CD4-positive, alpha-beta T cell treated with Interleukin-12 subunit alpha and Interleukin-12 subunit beta, for 1 hour (primary cell): ENCODE measurements around the gene OTOL1.
"Not testable (repeated sequence)": the region's sequence is repeated elsewhere in the genome, so short reads cannot be mapped to it uniquely, and the experiment has no call there.

Source experiments
- DNase-seq: peaks from one replicate; pipeline ENCODE4 v3.0.0-alpha.2; 2020

Gene OTOL1

DNA sequence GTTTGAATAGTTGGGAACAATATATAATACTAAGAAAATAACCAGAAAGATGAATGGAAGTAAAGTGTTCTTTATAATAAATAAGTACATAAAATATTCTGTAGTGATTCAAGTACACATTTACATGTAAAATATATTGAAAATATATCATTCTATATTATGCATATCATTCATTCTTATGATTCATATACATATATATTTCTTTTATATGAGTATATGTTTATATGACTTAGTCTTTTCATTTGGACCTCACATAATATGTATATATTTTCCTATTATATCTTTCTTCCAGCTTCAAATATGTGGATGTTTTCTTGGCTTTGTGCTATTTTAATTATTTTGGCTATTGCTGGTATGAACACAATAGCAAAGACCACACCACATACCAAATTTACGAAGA, at the start of gene OTOL1:
Gene OTOL1 (plus strand): TSS at position 301 of the 400 bp plus-strand sequence. CDS start 0 bp downstream, at position 301.
- DNase-seq, result no peak

DNA sequence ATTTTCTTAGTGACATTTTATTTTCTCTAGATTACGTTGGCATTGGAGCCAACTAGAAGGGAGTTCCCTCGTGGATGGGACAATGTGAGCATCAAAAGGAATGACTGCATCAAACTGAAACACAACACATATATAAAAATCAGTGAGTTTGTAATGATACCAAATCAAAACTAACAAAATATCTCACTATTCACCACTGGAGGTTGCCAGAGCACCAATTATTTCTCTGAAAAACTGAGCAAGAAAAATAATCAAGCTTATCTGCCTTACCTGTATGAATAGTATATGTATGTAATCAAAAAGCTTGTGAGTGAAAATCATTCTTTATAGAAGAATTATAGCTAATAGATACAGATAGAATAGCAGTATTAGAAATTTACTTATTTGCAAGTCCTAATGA, 46.8 kb upstream of the OTOL1 start:
- DNase-seq, result no peak

DNA sequence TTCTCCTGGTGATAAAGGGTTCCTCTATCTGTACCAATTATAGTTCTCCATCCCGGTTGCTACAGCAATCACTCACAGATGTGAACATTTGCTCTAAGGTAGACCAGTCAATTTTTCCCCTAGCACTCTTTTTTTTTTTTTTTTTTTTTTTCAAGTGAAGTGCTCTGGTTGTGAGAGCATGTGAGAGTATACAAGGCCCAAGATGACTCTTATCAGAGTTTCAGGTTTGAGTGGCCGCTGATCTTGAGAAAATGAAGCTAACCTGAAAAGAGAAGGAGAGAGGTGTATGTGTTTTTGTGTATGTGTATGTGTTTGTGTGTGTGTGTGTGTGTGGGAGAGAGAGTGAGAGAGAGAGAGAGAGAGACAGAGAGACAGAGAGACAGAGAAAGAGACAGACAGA, 44.4 kb upstream of the OTOL1 start:
- DNase-seq, result no peak

DNA sequence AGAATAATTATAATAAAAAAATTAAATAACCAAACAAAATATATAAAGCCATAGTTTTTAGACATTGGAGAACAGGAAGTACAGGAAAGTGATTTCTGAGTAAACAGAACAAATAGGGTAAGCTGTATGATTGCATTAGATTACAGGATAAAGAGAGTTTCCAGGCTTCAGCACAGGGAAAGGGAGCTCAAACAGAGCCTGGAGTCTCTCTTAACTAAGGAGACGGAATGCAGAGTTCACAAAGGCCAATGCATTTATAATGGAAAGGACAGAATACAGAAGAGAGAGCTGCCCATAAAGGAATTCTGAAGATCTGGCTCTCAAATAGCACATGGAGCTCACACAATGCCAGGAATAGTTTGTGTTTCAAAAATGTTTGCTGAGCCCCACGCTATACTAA, 42.0 kb upstream of the OTOL1 start:
- no peak for DNase-seq

DNA sequence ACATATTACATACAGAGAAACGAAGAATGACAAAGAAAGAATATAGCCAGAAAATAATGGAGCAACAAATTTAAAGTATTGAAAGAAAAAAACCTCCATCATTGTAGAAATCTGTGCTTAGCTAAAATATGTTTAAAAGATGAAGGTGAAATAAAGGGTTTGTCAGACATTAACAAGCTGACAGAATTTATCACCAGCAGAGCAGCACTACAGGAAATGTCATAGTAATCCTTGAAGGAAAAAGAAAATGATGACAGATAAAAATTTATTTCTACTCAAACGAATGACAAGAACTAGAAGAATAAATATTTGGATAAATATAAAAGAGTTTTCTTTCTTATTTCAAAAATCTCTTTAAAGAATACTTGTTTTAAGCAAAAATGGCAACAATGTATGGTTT, 40.6 kb upstream of the OTOL1 start:
- DNase-seq, result no peak

DNA sequence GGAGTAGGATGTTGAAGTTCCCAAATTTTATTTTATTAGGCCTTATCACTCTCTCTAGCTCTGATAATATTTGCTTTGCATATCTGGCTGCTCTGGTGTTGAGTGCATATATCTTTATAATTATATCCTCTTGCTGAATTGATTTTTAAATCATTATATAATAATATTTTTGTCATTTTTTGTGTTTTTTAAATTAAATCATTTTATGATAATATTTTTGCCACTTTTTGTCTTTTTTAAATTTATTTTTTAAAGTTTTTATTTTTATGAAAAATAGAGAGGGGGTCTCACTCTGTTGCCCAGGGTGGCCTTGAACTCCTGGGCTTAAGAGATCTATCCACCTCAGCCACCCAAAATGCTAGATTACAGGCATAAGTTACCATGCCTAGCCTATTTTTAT, 34.5 kb upstream of the OTOL1 start:
- no peak for DNase-seq

DNA sequence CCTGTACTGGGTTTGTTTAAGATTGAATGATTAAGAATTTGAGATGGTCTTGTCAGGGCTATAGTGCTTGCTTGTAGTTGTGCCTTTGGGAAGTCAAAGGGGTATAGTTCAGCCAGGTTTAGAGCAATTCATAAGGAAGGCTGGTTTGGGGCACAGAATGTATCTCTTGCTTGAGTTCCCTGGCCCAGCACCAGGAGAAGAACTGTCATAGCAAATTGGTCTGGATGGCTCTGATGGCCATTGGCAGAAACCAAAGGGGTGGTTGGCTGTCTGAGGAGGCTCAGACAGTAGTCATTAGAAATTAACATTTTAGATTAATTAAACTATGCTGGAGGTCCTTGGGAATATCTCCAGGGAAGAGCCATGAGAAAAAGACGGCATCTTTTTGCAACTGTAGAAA, 25.4 kb upstream of the OTOL1 start:
- DNase-seq, result no peak

DNA sequence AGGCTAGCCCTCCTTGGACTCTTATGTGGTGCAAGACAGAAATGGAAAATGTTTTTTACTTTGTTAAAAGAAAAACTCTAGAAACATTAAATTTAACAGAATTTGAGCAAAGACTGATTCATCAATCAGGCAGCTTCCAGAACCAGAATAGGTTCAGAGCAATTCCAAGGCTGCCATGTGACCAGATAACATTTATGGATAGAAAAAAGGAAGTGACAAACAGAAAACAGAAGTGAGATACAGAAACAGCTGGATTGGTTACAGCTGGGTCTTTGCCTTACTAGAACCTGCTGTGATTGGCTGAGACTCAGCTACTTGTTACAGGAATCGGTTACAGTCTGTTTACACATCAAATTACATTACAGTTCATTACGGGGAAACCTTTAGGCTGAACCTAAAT, 22.5 kb upstream of the OTOL1 start:
- no peak for DNase-seq

DNA sequence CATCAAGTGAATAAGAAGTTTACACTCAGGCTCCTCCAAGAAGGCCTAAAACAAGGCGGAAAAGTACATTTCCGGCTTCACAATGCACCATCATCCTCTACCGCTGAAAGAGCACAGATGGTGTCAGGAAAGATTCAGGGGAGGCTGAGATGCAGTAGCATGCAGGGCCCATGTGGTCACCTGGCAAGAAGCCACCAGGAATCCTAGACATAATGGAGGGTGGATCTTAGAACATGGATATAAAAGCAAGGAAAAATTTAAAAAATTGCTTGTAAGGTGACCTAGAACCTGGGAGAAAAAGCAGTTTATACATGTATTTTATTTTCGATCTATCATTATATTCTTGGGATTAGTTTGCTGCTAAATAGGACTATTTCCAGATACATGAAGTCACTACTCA, 21.9 kb upstream of the OTOL1 start:
- DNase-seq, result no peak

DNA sequence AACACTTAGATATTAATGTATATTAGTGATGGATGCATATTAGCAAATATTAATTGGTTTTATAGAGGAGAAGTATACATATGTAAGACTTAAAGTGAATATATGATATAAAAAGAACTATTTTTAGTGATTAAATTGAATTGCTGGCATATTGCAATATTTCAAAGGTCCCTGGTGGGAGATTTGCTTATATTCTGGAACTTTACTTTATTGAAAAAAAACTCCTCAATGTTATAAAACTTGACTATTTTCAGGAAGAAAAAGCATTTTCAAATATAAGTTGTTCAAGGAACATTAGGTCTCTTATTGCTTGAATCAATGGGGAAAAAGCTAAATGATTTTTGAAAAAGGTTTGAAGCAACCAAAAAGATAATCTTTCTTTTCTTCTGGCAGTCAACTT, 21.4 kb upstream of the OTOL1 start:
- DNase-seq, result no peak

DNA sequence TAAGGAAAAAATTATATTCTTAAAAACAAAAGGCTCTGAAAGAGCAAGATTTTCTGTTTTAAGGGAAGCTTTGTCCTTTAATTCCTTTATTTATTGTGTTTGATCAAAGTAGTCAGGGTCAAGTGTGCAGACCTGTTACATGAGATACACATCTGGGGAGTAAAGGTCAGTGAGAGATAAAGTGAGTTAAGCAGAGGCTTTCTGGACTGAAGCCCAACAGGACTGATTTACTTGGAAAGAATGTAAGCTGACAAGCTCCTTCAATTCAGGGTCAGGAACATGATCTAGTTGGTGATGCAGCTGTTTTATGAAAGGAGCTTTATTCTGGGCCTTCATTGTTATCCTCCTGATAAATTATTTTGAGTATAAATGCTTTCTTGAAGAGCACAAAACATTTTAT, 20.7 kb upstream of the OTOL1 start:
- DNase-seq, result no peak

DNA sequence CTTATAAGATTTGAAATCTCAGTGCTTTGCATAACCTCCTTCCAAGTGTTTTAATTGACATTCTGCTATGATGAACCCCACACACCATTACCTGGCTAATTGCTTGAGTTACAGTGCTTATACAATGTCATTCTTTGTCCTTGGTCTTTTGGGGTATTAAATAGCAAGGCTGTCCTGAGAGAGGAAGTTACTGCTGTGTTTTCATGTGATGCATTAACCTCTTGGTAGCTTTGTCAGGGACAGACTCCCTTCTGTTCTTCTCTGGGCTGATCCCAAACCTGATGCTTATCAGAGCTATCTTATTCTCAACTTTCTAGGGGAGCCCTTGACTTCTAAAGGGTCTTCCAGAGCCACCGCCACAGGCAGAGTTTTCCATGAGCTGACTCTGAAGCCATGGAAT, 12.4 kb upstream of the OTOL1 start:
- DNase-seq, result no peak

DNA sequence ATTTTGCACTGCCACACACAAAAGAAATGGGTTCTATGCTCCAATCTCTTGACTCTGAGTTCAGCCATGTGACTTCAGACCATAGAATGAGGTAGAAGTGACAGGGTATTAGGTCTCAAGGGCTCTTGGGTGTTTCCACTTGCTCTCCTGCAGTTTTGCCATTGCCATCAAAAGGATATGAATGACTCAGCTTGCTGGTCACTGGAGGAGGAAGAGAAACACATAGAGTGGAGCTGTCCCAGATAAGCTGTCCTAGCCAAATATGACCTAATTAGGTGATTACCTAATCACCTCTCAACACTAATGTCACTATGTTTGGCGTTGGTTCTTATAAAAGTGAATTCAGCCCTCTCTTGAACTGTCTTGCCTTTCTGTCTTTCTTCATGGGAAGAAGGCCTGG, 8.3 kb upstream of the OTOL1 start:
- DNase-seq, result not testable (repeated sequence)

DNA sequence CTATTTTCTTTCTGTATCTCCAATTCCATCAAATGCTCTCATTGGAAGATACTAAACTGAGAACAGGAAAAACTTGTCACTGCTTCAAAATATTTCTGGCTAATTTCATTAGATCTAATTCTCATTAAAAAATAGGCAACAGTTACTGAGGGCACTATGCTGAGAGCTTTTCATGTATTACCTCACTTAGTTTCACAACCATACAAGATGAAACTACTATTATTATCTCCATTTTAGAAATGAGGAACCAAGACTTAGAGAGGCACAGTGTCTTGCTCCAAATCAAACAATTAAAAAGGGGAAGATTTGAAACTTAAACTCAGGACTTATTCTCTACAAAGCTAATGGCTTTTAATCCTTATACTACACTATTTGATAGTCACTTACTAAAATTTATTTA, 7.2 kb upstream of the OTOL1 start:
- no peak for DNase-seq

DNA sequence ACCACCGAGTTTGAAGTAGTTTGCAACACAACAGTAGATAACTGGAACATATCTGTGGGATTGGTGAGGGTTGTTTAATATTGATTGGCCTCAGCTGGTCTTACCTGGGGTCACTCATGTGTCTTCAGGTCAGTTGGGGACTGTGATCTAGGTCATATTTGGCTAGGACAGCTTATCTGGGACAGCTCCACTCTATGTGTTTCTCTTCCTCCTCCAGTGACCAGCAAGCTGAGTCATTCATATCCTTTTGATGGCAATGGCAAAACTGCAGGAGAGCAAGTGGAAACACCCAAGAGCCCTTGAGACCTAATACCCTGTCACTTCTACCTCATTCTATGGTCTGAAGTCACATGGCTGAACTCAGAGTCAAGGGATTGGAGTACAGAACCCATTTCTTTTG, 5.8 kb upstream of the OTOL1 start:
- DNase-seq, result not testable (repeated sequence)

DNA sequence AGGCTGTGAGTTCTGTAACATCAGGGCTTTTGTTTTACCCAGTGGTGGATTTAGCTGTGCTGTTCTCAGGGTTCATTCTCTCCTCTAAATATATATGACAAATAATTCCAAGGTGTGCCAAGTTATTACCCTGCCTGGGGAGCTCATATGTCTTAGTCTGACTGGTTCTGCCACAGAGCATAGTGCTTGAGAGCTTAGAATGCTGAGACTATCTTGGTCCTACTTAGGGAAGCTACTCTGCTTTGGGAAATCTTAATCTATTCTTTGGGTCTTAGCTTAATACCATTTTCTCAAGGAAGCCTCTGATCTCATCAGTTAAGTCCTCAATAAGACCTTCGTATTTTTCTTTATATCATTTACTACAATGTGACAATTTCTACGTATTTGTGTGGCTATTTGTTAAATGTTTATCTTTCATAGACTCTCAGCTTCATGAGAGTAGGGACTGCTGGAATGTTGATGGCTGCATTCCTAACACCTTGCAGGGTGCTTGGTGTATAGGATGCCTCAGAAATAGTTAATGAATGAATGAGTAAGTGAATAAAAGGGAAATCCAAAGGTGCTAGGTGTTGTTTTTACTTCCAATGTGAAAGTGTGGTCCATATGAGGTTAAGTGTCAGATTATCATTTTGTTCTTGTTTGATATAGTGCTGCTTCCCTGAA, 1.8 kb downstream of the OTOL1 start:
- DNase-seq, result no peak

DNA sequence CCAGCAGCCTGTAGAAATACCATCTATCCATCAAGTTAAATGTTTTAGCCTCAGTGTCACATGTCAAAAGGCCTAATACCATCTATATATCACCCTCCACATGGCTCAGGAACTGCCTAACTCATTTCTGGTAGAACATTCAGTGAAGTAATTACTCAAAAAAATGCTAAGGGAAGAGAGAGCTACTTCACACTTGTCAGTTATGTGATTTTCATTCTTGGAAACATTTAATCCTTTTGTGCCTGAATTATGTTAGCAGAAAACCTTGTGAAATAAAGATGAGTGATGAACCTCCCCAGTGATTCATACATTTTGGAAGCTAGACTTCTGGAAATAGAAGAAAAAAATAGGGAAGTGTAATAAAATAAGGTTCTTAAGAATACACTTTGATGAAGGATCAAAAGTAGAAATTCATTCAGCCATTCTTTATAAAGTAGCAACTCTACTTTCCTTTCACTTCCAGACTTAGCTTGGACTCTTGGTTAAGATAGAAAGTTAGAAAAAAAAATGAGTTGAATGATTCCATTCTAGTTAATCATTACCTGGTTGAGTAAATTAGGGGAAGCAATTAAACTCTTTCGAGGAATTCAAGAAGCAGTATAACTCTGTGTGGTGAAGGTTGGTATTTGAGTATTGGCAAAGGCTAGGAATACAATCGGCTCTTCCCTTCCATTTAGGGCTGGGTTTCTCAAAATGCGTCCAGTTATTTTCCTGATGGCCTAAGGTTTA, 3.6 kb downstream of the OTOL1 start:
- no peak for DNase-seq

DNA sequence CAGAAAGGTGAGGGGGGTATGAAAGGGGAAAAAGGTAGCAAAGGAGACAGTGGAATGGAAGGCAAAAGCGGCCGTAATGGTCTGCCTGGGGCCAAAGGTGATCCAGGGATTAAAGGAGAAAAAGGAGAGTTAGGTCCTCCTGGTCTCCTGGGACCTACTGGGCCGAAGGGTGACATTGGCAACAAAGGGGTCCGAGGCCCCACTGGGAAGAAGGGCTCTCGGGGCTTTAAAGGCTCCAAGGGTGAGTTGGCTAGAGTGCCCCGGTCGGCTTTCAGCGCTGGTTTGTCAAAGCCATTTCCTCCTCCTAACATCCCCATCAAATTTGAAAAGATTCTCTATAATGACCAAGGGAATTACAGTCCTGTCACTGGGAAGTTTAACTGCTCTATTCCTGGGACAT, 6.7 kb downstream of the OTOL1 start:
- DNase-seq, result no peak

DNA sequence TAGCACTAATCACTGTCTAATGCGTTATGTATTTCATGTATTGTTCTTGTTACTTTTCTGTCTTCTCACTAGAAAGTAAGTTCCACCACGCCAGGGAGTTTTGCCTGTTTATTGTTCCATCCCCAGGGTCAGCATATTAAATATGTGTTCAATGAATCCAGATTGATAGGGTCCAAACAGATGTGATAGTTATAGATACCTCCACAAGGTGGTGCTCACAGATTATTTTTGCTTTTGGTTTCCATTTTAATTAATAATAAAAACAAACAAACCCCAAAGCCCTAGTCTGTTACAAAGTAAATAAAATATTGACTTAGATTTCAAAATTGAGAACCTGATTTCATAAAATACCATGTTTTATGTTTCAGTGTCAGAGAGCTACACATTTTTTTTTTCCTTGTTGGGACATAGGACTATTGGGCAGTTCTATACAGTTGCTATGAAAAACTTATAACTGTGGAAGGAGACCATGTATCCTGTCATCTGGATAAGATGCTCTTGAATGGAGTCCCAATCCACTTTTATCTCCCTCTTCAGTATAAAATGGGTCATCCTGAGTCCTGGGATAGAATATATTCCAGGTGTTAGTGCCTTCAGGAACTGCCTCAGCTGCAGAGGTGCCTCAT, 12.4 kb downstream of the OTOL1 start:
- no peak for DNase-seq

DNA sequence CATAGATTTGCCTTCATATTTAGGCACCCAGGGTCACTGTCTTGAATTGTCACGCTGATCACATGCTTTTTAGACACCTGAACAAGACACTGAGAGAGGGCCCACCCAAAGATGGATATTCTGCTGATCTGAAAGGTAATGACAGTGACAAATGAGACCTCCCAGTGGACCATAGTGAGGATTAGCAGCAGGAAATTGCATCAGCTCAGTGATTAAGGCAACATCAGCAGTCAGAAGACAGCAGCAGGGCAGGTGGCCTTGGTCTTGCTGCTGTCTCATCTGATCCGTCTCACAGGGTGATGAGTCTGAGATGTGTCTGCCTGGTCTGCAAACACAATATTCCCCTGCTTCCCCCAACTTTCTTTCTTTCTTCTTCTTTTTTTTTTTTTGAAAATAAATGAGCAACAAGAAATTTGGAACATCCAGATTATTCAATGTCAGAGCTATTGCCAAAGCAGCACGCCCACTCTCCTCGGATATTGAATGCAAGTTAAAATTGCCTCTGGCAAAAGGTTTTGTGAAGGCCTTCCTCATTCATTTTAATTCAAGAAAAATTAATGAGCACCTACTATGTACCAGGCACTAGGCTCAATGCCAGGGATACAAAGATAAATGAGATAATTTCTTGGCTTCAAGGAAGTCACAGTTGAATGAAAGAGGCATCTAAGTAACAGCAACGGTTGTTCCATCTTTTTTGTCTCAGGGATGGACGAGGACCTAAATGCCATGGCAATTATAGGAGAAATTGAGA, 14.1 kb downstream of the OTOL1 start:
- no peak for DNase-seq

DNA sequence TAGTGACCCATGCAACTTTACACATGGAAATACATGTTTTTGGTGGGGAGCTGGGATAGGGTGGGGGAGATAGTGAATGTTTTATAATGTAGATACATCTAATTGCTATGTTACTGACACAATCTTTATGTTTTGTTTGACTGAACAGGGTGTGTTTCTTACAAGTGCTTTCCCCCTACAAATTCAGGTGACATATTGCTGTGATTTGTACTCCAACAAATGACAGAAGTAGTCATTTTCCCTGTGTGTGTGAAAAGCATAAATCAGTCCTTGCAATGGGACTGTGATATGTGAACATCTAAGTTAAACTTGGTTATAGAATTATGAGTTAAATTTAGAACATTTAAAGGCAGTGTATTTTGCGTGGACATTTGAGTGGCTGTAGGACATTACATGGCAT, 27.3 kb downstream of the OTOL1 start:
- no peak for DNase-seq

DNA sequence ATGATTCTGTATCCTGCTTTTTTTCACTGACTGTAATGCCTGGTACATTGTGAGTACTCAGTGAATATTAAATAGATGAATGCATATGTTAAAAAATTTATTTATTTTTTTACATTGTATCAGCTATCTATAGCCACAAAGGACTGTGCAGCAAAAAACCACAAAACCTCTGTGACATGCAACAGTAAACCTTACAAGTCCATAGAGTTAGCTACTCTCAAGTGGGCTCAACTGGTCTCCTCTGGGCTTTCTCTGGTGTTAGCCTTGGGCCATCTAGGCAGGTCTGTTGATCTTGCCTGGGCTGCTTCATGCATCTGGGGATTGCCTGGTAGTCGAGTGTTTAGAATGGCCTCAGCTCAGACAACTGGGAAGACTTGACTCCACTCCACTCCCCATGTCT, 35.3 kb downstream of the OTOL1 start:
- DNase-seq, result no peak

DNA sequence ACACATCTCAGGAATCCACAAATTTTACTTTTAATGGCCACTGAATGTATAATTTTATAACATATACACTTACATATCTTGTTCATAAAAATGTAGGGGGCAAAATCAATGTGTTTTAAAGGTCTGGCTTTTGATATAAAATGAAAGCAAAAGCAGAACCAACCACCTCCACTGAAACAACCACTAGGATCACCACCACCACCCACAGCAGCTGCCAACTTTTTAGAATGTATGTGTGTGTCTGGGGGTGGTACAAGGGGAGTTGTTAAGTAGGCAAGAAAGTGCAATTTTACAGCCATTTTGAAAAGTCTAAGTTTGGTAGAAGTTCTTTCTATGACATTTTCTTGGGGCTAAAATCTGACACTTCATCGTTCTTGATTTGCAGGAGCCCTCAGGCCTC, 44.0 kb downstream of the OTOL1 start:
- no peak for DNase-seq

DNA sequence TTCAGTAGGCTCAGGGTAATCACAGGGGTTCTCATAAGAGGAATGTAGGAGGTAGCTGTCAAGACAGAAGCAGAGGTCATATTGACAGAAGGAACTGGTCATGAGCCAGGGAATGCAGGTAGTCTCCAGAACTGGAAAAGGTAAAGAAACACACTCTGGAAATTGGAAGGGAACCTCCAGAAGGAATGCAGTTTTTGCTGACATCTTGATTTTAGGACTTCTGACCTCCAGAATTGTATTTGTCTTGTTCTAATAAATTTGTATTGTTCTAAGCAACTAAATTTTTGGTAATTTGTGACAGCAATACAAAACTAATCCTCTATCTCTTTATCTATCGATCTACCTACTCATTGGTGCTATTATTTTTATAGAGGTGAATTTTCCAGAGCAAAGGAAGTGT, 49.2 kb downstream of the OTOL1 start:
- no peak for DNase-seq
